Cardiac fibroblast (primary cell): Measurements from ENCODE around the gene GABRR2.
A peak's percentile ranks its signal among the peaks of the same experiment; 100 is the strongest.
"Not testable (repeated sequence)": the region's sequence is repeated elsewhere in the genome, so short reads cannot be mapped to it uniquely, and the experiment has no call there.

ENCODE experiments used
- DNase-seq, 2 donors: peaks; one replicate each; pipeline versions ENCODE4 v3.0.0 to v3.0.0-alpha.2; 2010; ENCODE audit warnings: low read depth in 2 of 2
- H3K4me3 ChIP-seq, 2 donors: replicated peaks in 1 of 2; 1 replicate in 1 of 2; 2 replicates in 1 of 2; pipeline ENCODE4 v1.5.1; 2011; ENCODE audit warnings: low read depth in 2 of 2, low read length in 2 of 2, mild to moderate bottlenecking in 2 of 2, moderate library complexity in 1 of 2
- CTCF ChIP-seq: IDR thresholded peaks from one replicate; pipeline ENCODE4 v1.5.1; 2011; ENCODE audit warnings: low read depth, mild to moderate bottlenecking, low read length, inconsistent platforms

GABRR2 gene

GRCh38 chr6:89242574-89243330, 72.3 kb downstream of the GABRR2 start:
- peak; percentile 75 to 77 for DNase-seq
- no peak overlapping the region for H3K4me3 ChIP-seq
- peak; percentile 50 for TF ChIP-seq CTCF

GRCh38 chr6:89239338-89239737, 75.8 kb downstream of the GABRR2 start:
- DNase-seq = peak in 1 of 2 donors; percentile 15
- H3K4me3 ChIP-seq = no peak overlapping the region
- TF ChIP-seq CTCF = peak; percentile 42

- no peak for TF ChIP-seq CTCF
- H3K4me3 ChIP-seq = no peak overlapping the region
- no peak for DNase-seq
Measured at GRCh38 chr6:89237158-89237557, 77.9 kb downstream of the GABRR2 start.

GRCh38 chr6:89233605-89234004, 81.5 kb downstream of the GABRR2 start:
- H3K4me3 ChIP-seq, DNase-seq: not testable (repeated sequence)

GRCh38 chr6:89222712-89223039, 92.4 kb downstream of the GABRR2 start:
- DNase-seq = no peak
- TF ChIP-seq CTCF = no peak
- no peak overlapping the region for H3K4me3 ChIP-seq

- no peak for TF ChIP-seq CTCF
- no peak overlapping the region for H3K4me3 ChIP-seq
- DNase-seq = peak in 1 of 2 donors; percentile 42
Measured at GRCh38 chr6:89221971-89222711, 93.0 kb downstream of the GABRR2 start.

GRCh38 chr6:89221129-89221528, 94.0 kb downstream of the GABRR2 start:
- DNase-seq = no peak
- no peak for TF ChIP-seq CTCF
- no peak overlapping the region for H3K4me3 ChIP-seq
